Liver (tissue), 9 donors: ENCODE measurements around the gene KRTAP4-16. TPM values are rescaled to one million over a fixed set of nuclear protein-coding genes. Genes with fewer than 3 reads are reported as not detected.

Source experiments
- DNase-seq: peaks from one replicate; pipeline ENCODE4 v3.0.0-alpha.2; 2017; ENCODE audit warnings: low spot score
- H3K27ac ChIP-seq, 2 donors: one replicate each; pipeline ENCODE4 v1.7.0; 2013; ENCODE audit warnings: inconsistent platforms in 2 of 2, low read length in 2 of 2, control low read depth in 1 of 2, low read depth in 1 of 2, mild to moderate bottlenecking in 1 of 2
- H3K27me3 ChIP-seq, 4 donors: one replicate each; pipeline versions ENCODE4 v1.6.1 to v1.7.0; 2013; ENCODE audit warnings: low read length in 3 of 4, inconsistent platforms in 1 of 4, mild to moderate bottlenecking in 1 of 4, moderate library complexity in 1 of 4; ENCODE audit not compliant: control insufficient read depth in 4 of 4, insufficient read depth in 4 of 4
- H3K36me3 ChIP-seq, 4 donors: one replicate each; pipeline versions ENCODE4 v1.6.1 to v1.7.0; 2013; ENCODE audit warnings: low read length in 3 of 4, mild to moderate bottlenecking in 3 of 4, low read depth in 1 of 4, moderate library complexity in 1 of 4; ENCODE audit not compliant: control insufficient read depth in 4 of 4, insufficient read depth in 3 of 4
- H3K4me1 ChIP-seq, 4 donors: one replicate each; pipeline versions ENCODE4 v1.6.1 to v1.7.0; 2013; ENCODE audit warnings: low read length in 3 of 4, mild to moderate bottlenecking in 3 of 4, moderate library complexity in 1 of 4; ENCODE audit not compliant: control insufficient read depth in 4 of 4, insufficient read depth in 4 of 4
- H3K4me3 ChIP-seq, 3 donors: one replicate each; pipeline versions ENCODE4 v1.6.1 to v1.7.0; 2013; ENCODE audit warnings: low read length in 3 of 3, control low read depth in 1 of 3, low read depth in 1 of 3, mild to moderate bottlenecking in 1 of 3
- H3K9ac ChIP-seq, 2 donors: one replicate each; pipeline ENCODE4 v1.7.0; 2013; ENCODE audit warnings: low read length in 2 of 2, mild to moderate bottlenecking in 2 of 2, moderate library complexity in 2 of 2, control low read depth in 1 of 2, low read depth in 1 of 2
- H3K9me3 ChIP-seq, 4 donors: one replicate each; pipeline versions ENCODE4 v1.6.1 to v1.7.0; 2013; ENCODE audit warnings: low read length in 3 of 4; ENCODE audit not compliant: control insufficient read depth in 4 of 4
- EGR1 ChIP-seq, 2 donors: IDR thresholded peaks; 2 replicates each; pipeline ENCODE4 v1.6.1; 2016 to 2018; ENCODE audit warnings: antibody characterized with exemption in 2 of 2, low read depth in 2 of 2
- FOXA1 ChIP-seq: IDR thresholded peaks from 2 replicates; pipeline ENCODE4 v1.6.1; 2016; ENCODE audit warnings: antibody characterized with exemption
- FOXA2 ChIP-seq: IDR thresholded peaks from 2 replicates; pipeline ENCODE4 v1.6.1; 2016; ENCODE audit warnings: antibody characterized with exemption
- GABPA ChIP-seq, 2 donors: IDR thresholded peaks in 1 of 2; conservative IDR thresholded peaks in 1 of 2; 2 replicates each; pipeline ENCODE4 v1.6.1; 2016; ENCODE audit warnings: antibody characterized with exemption in 2 of 2, mild to moderate bottlenecking in 1 of 2, moderate library complexity in 1 of 2
- HNF4A ChIP-seq, 2 donors: conservative IDR thresholded peaks; 2 replicates each; pipeline ENCODE4 v1.6.1; 2016; ENCODE audit warnings: antibody characterized with exemption in 2 of 2, mild to moderate bottlenecking in 2 of 2
- HNF4G ChIP-seq: IDR thresholded peaks from 2 replicates; pipeline ENCODE4 v1.6.1; 2016; ENCODE audit warnings: antibody characterized with exemption
- JUND ChIP-seq, 2 donors: IDR thresholded peaks; 2 replicates each; pipeline ENCODE4 v1.6.1; 2016; ENCODE audit warnings: antibody characterized with exemption in 2 of 2
- RAD21 ChIP-seq, 2 donors: IDR thresholded peaks; 2 replicates each; pipeline ENCODE4 v1.6.1; 2016; ENCODE audit warnings: antibody characterized with exemption in 2 of 2, mild to moderate bottlenecking in 2 of 2
- RXRA ChIP-seq, 2 donors: IDR thresholded peaks; 2 replicates each; pipeline ENCODE4 v1.6.1; 2017 to 2018; ENCODE audit warnings: antibody characterized with exemption in 2 of 2, mild to moderate bottlenecking in 1 of 2
- SP1 ChIP-seq: IDR thresholded peaks from 2 replicates; pipeline ENCODE4 v1.6.1; 2018; ENCODE audit warnings: antibody characterized with exemption, mild to moderate bottlenecking
- TAF1 ChIP-seq: conservative IDR thresholded peaks from 2 replicates; pipeline ENCODE4 v1.6.1; 2016; ENCODE audit warnings: antibody characterized with exemption, mild to moderate bottlenecking
- YY1 ChIP-seq: IDR thresholded peaks from 2 replicates; pipeline ENCODE4 v1.6.1; 2016; ENCODE audit warnings: antibody characterized with exemption, mild to moderate bottlenecking
- ZBTB33 ChIP-seq: IDR thresholded peaks from 2 replicates; pipeline ENCODE4 v1.6.1; 2016; ENCODE audit warnings: antibody characterized with exemption
- WGBS: extraction: QIAGEN DNeasy Blood & Tissue Kit; methylation state at CpG from one replicate; pipeline ENCODE4 v1.1.7; 2013; 5-methylcytosine and 5-hydroxymethylcytosine counted together
- polyA plus RNA-seq, 2 donors: library from polyadenylated mRNA; stranded (reverse) in 1 of 2; unstranded in 1 of 2; fragments of 200-250 nt in 1 of 2; fragments of >200 nt in 1 of 2; fragmentation: Nextera tagmentation in 1 of 2; extraction: Ambion mirVana in 1 of 2; gene quantifications; one replicate each; pipeline versions ENCODE4 v1.2.1 to v1.2.3, GENCODE V29; 2013 to 2015
- total RNA-seq, 2 donors: library from RNA; depleted of rRNA; stranded (reverse); fragments of >200 nt; gene quantifications; one replicate each; pipeline ENCODE4 v1.2.3, GENCODE V29; 2014
- TF ChIP-seq, protein P1 (sequence below): IDR thresholded peaks from 2 replicates; pipeline ENCODE4 v1.6.1; 2016; ENCODE audit warnings: antibody characterized with exemption, mild to moderate bottlenecking
- TF ChIP-seq, protein P2 (sequence below): fragments of 150-350 bp; IDR thresholded peaks from 2 replicates; pipeline ENCODE4 v1.5.1; 2017; ENCODE audit warnings: improper control_type of control experiment, low read depth, low read length; ENCODE audit not compliant: missing input control
- TF ChIP-seq, protein P3 (sequence below): IDR thresholded peaks from 2 replicates; pipeline ENCODE4 v1.6.1; 2016; ENCODE audit warnings: antibody characterized with exemption
- TF ChIP-seq, protein P4 (sequence below): IDR thresholded peaks from 2 replicates; pipeline ENCODE4 v1.6.1; 2016; ENCODE audit warnings: antibody characterized with exemption
- donor health status: healthy.
- donor health status: healthy.
- donor health status: healthy.
- donor health status: healthy.
- donor health status: healthy.

KRTAP4-16 gene
- total and polyA plus RNA-seq, 4 donors: not detected

DNA sequence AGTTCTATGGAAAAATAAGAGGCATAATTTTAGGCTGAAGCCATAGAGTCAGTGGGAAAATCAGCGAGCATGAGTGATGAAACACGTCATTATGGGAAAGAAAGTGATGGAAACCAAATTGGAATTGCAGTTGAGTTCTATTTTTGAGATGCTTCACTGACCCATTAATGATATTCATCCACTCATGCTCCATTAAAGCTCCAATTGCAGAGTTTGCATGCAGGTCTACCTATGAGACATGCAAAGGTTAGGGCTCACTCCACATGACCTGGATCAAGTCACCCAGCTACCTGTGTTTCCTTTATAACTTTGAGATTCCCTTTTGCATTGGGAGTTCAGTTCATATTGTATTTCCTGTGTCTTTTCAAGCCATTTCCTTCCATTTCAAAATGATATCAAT is 28.3 kb downstream of the KRTAP4-16 start:
- Histone ChIP-seq H3K9me3 (peaks cover 0 to 2% (median 0%) of the 10 kb centered on the region in 4 donors), H3K4me3 (no peak overlapping the region), H3K9ac (no peak overlapping the region), H3K27me3 (peaks cover 0 to 2% (median 0%) of the 10 kb centered on the region in 4 donors), H3K36me3 (no peaks in the 10 kb centered on the region), H3K27ac (no peak overlapping the region), H3K4me1 (no peaks in the 10 kb centered on the region)
- TF ChIP-seq HNF4G (no peak), RXRA (IDR thresholded peaks at IDR 0.05) (no peak), FOXA2 (no peak), EGR1 (IDR thresholded peaks at IDR 0.05; ENCODE audit: low read depth in 2 of 2) (no peak), TAF1 (no peak), SP1 (no peak), GABPA (IDR thresholded peaks at IDR 0.05 in 1 of 2, conservative IDR thresholded peaks at IDR 0.05 in 1 of 2) (no peak), YY1 (no peak)
- TF ChIP-seq, protein P1, sequence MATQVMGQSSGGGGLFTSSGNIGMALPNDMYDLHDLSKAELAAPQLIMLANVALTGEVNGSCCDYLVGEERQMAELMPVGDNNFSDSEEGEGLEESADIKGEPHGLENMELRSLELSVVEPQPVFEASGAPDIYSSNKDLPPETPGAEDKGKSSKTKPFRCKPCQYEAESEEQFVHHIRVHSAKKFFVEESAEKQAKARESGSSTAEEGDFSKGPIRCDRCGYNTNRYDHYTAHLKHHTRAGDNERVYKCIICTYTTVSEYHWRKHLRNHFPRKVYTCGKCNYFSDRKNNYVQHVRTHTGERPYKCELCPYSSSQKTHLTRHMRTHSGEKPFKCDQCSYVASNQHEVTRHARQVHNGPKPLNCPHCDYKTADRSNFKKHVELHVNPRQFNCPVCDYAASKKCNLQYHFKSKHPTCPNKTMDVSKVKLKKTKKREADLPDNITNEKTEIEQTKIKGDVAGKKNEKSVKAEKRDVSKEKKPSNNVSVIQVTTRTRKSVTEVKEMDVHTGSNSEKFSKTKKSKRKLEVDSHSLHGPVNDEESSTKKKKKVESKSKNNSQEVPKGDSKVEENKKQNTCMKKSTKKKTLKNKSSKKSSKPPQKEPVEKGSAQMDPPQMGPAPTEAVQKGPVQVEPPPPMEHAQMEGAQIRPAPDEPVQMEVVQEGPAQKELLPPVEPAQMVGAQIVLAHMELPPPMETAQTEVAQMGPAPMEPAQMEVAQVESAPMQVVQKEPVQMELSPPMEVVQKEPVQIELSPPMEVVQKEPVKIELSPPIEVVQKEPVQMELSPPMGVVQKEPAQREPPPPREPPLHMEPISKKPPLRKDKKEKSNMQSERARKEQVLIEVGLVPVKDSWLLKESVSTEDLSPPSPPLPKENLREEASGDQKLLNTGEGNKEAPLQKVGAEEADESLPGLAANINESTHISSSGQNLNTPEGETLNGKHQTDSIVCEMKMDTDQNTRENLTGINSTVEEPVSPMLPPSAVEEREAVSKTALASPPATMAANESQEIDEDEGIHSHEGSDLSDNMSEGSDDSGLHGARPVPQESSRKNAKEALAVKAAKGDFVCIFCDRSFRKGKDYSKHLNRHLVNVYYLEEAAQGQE: no peak
- TF ChIP-seq, protein P2, sequence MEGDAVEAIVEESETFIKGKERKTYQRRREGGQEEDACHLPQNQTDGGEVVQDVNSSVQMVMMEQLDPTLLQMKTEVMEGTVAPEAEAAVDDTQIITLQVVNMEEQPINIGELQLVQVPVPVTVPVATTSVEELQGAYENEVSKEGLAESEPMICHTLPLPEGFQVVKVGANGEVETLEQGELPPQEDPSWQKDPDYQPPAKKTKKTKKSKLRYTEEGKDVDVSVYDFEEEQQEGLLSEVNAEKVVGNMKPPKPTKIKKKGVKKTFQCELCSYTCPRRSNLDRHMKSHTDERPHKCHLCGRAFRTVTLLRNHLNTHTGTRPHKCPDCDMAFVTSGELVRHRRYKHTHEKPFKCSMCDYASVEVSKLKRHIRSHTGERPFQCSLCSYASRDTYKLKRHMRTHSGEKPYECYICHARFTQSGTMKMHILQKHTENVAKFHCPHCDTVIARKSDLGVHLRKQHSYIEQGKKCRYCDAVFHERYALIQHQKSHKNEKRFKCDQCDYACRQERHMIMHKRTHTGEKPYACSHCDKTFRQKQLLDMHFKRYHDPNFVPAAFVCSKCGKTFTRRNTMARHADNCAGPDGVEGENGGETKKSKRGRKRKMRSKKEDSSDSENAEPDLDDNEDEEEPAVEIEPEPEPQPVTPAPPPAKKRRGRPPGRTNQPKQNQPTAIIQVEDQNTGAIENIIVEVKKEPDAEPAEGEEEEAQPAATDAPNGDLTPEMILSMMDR: no peak
- TF ChIP-seq, protein P3, sequence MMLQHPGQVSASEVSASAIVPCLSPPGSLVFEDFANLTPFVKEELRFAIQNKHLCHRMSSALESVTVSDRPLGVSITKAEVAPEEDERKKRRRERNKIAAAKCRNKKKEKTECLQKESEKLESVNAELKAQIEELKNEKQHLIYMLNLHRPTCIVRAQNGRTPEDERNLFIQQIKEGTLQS: no peak
- TF ChIP-seq, protein P4, sequence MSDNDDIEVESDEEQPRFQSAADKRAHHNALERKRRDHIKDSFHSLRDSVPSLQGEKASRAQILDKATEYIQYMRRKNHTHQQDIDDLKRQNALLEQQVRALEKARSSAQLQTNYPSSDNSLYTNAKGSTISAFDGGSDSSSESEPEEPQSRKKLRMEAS: no peak
- no peak for DNase-seq
- WGBS: 90% methylated on average over 2 of the region's 2 CpGs

GRCh38 chr17:41071606-41072360 is 30.2 kb downstream of the KRTAP4-16 start:
- H3K9me3 ChIP-seq: peaks cover 0 to 1% (median 0%) of the 10 kb centered on the region in 4 donors
- no peaks in the 10 kb centered on the region for H3K36me3 ChIP-seq
- DNase-seq: no peak
- H3K27ac ChIP-seq: no peak overlapping the region
- H3K4me1 ChIP-seq: no peaks in the 10 kb centered on the region
- peaks cover 0 to 2% (median 0%) of the 10 kb centered on the region in 4 donors for H3K27me3 ChIP-seq
- H3K4me3 ChIP-seq: no peak overlapping the region
- no peak overlapping the region for H3K9ac ChIP-seq
- WGBS: 81% methylated on average over 5 of the region's 5 CpGs
- no peak for TF ChIP-seq SP1
- TF ChIP-seq FOXA1: no peak
- TF ChIP-seq, protein P3: no peak
- no peak for TF ChIP-seq RAD21 (IDR thresholded peaks at IDR 0.05)
- TF ChIP-seq, protein P4: no peak
- no peak for TF ChIP-seq JUND (IDR thresholded peaks at IDR 0.05)
- TF ChIP-seq HNF4A (conservative IDR thresholded peaks at IDR 0.05): no peak
- no peak for TF ChIP-seq ZBTB33
- TF ChIP-seq FOXA2: no peak
- TF ChIP-seq, protein P1: no peak
